Middle frontal gyrus (tissue), 1 donor: ENCODE measurements around the gene EZH1.

ENCODE experiments used
- DNase-seq: peaks from one replicate; pipeline ENCODE4 v3.0.0-alpha.2; 2015; ENCODE audit warnings: low spot score; ENCODE audit errors: extremely low spot score

EZH1 gene

DNA sequence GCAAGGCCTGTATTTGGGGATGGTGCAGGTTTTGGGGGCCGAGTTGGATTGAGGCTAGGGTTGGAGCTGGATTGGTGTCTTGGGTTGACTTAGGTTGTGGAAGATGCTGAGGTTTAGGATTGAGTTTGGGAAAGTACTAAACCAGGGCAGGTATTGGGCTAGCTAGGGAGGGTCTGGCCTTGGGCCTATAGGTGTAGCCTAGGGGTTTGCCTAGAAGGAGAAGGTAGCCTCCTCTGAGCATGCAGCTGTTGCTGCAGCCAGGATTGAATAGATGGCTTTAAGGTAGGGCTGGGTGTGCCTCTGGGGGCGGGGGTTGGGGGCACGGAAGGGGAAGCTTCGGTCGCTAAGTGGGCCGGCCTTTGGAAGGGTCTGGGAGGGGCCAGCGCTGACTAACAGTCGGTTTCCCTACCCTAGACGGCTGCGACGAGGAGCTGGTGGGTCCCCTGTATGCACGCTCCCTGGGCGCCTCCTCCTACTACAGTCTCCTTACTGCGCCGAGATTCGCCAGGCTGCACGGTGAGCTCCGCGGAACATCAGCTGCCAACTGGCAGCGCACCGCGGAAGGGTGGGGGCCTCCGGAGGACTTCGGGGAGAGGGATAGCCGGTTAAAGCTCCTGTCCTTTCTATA is 61.3 kb downstream of the EZH1 start:
- no peak for DNase-seq

GRCh38 chr17:42682722-42683403 is 62.0 kb downstream of the EZH1 start:
- no peak for DNase-seq

DNA sequence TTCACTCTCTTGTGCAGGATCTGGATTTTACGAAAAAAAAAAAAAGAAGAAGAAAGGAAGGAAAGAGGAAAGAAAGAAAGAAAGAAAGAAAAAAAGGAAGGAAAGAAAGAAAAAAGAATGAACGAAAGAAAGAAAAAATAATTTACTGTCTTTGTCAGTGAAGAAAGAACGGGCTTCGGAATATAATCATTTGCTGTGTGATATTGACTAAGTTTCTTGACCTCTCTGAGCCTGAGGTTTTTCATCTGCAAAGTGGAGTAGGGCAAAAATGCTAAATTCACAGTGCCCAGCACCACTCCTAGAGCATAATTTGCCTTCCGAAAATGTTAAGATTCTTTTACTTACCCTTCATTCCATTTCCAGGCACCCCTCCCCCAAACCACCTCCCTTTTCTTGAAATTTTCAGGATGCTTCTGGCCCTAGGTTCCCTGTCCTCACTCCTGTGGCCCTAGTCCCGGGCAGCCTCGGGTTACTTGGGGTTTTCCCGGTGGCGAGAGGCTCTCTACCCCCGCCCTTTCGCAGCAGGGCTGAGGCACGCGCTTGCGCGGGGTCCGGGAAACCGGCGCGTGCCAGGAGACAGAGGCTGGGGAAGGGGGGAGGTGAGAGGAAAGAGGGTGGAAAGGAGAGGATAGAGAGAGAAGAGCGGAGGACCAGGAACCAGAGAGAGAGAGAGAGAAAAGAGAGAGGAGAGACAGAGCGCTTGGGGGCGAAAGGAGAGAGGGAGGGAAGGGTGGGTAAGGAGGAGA is 62.7 kb downstream of the EZH1 start, which contains the start of gene CNTNAP1:
TSS of gene CNTNAP1 (plus strand) at position 556 of the 746 bp plus-strand sequence. CDS start 299 bp downstream, outside the sequence.
- DNase-seq: no peak

GRCh38 chr17:42680331-42680808 is 64.5 kb downstream of the EZH1 start:
- no peak for DNase-seq

DNA sequence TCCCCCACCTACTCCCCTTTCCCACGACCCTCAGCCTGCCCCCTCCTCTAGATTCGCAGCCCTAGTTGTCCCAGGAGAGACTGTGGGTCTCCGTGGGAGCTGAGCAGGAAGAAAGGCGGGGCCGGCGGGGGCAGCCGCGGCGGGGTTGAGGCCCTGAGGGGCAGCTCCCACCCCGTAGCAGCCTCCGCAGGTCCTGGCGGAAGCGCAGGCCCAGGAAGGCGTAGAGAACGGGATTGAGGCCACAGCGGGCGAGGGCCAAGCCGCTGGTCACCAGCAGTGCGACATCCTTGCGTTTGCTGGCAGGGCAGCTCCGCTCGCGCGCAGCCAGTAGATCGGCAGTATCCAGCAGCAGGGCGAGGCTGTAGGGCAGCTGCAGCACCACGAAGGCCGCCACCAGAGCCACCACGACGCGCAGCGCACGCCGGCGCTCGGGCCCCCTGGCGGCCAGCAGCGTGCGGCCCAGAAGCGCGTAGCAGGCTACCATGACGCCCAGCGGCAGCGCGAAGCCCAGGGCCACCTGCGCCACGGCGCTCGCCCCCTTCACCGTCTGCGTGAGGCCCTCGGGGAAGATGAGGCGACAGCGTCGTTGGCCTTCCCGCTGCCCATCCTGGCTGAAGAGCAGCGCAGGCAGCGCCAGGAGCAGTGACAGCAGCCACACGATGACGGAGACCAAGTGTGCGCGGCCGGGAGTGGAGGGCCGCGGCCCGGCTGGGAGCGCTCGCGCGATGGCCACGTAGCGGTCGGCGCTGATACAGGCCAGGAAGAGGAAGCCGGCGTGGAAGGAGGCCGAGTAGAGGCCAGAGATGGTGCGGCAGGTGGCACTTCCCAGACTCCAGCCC is 65.1 kb downstream of the EZH1 start:
- DNase-seq: no peak

DNA sequence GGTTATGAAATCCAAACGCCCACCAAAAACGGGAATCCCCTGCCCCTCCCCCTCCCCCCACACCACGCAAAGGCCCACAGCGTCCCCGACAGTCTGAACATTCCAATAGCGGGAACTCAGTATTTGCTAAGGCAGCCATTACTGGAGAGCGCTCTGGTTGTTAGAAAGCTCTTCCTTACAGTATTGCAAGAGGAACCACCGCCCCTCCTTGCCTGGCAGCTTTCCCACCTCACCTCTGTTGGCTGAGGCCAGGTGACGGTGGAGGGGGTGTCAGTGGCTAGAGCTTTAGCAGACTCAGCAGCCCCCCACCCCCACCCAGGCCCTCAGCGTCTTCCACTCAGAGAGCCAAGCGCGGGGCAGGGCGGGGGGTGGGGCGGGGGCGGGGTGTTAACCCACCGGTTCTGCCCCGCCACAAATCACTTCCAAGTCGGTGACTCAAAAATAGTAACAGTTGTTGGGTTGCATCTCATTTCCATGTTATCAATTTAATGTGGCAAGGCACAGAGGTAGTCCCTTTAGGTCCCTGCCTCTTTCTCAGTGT is 65.8 kb downstream of the EZH1 start:
- DNase-seq: no peak

DNA sequence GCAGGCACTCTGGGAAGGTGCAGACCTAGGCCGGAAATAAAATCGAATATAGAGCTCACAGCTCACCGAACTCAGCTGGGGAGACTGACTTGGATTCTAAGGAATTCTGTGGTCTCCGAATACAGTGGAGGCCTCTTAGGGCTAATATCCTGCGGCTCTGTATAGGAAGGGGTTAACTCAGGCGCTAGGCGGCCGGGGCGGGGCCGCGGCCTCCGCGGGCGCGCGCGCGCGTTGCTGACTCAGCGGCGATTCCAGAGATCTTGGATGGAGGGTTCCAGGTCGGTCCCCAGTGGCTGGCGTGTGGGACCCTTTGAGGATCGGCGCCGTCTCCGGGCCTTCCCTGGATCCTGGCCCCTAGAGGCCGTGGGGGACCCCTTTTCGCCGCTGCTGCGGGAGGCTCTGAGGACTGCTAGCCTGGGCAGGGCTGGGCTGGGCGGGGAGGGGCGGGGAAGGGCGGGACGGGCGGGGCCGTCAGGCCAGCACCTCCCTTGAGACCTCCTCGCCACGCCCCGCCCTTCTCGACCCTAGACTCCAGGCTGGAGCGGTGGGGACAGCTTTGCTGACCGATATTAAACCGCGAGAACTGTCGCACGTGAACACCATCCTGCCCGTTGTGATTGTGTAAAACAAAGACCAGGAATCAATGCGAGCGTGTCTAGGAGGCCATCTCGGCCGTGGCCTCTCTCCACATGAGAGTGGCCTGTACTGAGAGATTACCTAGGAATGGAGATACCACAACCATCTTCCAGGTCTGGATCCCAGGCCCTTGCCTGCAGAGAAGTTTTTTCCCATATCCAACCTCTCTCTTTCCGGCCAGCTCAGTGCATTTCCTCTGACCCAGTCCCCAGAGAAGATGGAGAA is 66.7 kb downstream of the EZH1 start:
- peak; percentile 45 for DNase-seq

DNA sequence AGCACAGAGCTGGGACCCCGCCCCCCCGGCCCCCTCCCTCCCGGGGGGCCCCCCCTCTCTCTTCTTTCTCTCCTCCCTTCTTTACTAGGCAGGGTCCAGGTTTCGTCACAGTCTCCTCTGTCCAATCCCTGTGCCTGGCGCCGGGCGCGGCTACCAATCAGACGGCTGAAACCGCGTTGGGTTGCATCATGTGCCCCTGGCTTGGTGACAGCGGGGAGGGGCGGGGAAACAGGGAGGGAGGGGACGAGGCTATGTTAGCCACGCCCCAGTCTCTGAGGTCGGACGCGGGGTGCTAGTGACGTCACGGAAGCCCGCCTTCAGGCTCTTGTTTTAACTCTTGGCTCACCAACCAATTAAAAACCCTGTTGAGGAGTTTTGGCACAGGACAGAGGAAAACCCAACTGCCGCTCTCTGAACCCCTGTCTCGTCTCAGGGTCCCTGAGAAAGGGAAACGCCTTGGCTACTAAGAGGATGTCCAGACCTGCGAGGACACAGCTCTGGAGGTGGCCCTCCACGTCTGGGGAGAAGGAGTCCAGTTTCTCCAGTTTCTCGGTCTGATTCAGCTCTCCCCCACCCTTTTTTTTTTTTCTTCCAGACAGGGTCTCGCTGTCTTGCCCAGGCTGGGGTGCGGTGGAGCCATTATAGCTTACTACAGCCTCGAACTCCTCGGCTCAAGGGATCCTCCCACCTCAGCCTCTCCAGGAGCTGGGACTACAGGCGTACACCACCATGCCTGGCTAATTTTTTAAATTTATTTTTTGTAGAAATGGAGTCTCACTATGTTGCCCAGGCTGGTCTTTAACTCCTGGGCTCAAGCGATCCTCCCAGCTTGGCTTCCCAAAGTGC is 67.6 kb downstream of the EZH1 start:
- DNase-seq: peak; percentile 98

DNA sequence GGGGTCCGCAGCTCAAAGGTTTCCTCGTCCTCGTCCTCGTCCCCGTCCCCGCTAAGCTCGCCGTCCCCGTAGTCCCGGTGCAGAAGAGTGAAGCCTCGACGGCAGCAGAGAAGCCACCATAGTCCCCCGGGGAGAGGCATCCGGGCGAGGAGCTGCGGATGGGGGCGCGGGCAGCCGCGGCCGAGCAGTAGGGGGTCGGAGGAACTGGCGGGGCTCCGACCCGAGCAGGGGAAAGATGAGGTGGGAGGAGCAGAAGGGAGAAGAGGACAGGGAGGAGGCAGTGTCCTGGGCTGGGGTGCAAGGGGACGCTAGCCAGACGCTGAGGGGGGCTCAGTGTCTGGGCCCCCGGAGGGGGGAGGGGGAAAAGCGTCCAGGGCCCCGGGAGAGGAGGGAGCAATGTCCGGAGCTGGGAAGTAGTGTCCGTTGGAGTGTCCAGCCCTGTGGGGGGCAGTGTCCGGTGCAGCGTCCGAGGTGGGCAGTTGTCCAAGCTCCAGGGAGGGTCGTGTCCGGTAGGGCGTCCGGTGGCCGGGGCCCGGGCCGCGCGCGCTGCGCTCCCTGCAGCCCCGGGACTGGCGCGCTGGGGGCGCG is 68.3 kb downstream of the EZH1 start, which contains the start of gene PLEKHH3:
TSS of gene PLEKHH3 (minus strand) at position 571 of the 588 bp plus-strand sequence. CDS start at position 140, 431 bp downstream.
- no peak for DNase-seq

DNA sequence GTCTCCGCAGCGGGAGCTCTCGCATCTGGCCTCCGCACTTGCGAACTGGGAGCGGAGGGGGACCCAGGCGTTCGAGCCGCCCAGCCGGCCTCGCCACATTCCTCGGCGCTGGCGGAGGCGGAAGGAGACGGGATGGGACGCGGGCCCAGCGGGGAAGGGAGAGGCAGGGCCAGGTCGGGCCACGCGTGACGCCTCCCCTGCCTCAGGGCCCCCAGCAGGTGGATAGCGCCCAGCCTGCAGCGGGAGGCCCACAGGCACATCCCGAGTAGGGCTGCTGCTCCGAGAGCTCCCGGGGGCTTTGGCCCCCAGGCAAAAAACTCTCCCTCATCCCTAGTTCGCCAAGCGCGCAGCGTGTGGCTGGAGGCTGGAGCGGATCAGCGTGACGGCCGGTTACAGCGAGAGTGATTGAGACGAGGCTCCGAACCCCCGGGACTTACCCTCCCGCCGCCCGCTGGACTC is 68.8 kb downstream of the EZH1 start:
- DNase-seq: no peak

- no peak for DNase-seq
Observed at GRCh38 chr17:42675348-42675964, 69.4 kb downstream of the EZH1 start.

DNA sequence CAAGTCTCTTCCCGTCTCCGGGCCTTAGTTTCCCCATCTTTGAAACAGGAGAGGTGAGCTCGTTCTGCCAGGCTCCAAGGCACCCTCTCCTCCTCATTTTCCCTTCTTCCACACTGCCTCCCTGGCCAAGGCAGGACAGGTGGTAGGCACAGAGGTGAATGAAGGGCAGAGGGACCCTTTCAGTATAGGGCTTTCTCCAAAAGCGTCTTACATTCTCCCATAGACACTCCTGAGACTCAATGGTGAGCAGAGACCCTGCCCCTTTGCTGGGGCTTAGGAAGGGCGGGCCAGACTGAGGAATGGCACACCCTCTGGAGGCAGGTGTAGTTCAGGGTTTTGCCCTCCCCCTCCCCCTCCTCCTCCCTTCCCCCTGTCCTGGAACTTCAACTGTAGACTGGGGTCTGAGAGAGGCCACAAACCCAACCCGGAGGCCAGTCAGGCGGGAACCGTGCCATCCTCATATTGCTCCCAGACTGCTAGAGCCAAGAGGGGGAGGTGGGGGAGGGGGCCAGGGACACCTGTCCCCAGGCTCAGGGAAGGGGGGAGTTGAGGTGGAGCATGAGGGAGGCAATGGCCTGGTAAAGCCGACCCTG is 70.0 kb downstream of the EZH1 start:
- DNase-seq: no peak

DNA sequence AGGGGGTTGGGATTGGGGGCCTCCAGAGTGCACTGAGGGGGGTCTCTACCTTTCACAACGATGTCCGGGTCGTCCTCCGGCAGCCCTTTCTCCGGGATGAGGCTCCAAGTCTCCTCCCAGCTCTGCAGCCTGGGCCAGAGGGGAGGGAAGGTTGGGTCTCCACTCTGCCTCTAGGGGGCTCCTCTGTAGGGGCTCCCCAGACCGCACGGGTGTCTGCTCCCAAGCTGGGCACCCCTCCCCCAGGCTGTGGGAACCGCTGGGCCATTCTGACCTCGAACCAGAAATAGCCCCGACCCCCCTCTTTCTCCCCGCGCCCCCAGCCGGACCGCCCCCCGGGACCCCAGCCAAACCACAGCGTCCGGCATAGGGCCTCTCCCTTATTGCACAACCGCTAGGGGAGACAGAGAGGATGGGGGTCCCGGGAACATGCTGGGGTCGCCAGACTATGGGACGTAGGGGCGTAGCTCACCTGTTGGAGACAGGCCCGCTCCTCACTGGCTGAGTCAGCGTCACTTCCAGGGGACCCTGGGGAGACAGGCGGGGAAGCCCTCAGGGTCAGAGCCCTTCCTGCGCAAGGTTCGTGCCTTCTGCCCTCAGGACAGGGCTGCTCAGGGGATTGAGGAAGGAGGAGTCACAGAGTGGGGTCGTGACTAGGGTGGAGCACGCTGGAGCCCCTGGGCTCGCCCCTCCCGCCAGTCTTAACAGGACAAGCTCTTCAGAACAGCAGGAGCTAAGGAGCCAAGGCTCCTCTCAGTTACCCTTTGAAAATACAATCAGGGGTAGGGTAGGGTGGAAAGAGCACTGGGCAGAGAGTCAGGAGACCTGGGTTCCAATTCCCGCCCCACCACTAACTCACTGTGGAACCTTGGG is 70.7 kb downstream of the EZH1 start:
- no peak for DNase-seq

- DNase-seq: no peak
Observed at GRCh38 chr17:42673266-42673884, 71.5 kb downstream of the EZH1 start.

DNA sequence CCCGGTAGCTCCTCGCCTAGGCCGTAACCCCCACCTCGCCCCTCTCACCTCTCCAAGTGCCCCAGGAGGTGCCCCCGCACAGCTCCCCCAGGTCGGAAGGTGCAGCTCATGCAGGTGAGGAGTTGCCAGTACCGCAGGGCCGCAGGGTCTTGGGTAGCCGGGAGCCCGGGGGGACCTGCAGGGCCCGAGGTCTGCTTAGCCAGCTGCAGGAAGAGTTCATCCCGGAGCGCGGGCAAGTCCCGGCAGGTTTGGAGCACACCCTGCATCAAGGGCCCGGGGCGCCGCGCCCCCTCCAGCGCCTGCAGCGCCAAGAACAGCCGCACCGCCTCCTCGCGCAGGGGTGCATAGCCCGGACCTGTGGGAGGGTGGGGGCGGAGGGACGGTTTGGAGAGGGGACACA is 72.8 kb downstream of the EZH1 start:
- no peak for DNase-seq
